Measurements from ENCODE around the gene TMED6. TPM values are rescaled to one million over a fixed set of nuclear protein-coding genes. Genes with fewer than 3 reads are reported as not detected.

The TMED6 gene
- total RNA-seq, 2 donors from 2014 or later: 23.1 to 62.8 TPM

GRCh38 chr16:69395859-69396186, 44.2 kb upstream of the TMED6 start:
- DNase-seq (no peak), ATAC-seq (no peak)
- Histone ChIP-seq H3K27me3 (no peaks in the 10 kb centered on the region), H3K9me3 (no peaks in the 10 kb centered on the region), H3K36me3 (replicated peaks in 1 of 2; ENCODE audit: insufficient read depth in 1 of 2, low read depth in 2 of 2) (no peaks in the 10 kb centered on the region), H3K27ac (peak overlapping the region; percentile 65 to 96 (median 89)), H3K4me1 (peaks cover 33% of the 10 kb centered on the region), H3K4me3 (no peak overlapping the region)
- intact Hi-C loops (cut with DNase I): no loop called here
- TF ChIP-seq POLR2A (IDR thresholded peaks at IDR 0.05): no peak
- TF ChIP-seq, protein P1, sequence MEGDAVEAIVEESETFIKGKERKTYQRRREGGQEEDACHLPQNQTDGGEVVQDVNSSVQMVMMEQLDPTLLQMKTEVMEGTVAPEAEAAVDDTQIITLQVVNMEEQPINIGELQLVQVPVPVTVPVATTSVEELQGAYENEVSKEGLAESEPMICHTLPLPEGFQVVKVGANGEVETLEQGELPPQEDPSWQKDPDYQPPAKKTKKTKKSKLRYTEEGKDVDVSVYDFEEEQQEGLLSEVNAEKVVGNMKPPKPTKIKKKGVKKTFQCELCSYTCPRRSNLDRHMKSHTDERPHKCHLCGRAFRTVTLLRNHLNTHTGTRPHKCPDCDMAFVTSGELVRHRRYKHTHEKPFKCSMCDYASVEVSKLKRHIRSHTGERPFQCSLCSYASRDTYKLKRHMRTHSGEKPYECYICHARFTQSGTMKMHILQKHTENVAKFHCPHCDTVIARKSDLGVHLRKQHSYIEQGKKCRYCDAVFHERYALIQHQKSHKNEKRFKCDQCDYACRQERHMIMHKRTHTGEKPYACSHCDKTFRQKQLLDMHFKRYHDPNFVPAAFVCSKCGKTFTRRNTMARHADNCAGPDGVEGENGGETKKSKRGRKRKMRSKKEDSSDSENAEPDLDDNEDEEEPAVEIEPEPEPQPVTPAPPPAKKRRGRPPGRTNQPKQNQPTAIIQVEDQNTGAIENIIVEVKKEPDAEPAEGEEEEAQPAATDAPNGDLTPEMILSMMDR (IDR thresholded peaks at IDR 0.05): no peak

DNA sequence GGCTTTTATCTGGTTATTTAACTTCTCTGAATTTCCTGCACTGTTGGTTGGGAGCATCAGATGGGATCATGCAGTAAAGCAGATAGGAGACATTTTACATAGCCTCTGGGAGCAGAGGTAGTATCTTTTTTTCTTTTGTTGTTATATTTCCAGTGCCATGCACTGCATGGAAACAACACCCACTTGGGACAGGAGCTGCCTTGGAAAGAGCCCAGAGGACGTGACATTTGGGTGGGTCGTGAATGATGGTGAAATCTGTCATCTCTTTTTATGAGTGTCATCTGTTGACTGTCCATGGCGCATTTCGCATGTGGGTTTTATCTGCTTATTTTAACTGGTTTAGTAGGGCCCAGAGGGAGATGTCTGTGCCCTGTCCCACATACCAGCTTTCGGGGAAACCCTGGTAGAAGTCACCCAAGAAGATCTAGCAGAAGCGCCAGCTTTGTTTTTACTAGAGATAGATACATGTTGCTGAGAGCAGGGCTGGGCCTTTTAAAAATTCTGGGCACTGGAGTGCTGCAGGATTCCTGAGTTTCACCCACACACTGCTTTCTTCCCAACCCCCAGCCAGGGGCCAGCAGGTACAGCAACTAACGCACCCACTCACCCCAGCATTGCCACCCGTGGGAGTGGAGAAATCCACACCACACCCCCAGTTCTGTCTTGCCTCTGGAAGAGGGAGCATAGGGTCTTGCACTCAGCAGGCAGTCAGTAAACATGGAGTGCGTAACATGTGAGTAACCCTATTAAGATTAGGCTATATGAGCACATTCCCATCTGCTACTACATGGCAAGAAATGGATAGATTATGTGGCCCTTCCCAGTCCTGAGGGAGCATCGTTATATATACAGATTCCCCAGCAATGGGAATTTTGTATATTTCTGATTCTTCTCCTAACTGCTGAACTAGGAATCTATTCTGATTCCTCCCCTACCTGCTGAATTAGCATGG, 42.6 kb upstream of the TMED6 start:
- no peaks in the 10 kb centered on the region for H3K9me3 ChIP-seq
- TF ChIP-seq, protein P1 (IDR thresholded peaks at IDR 0.05): no peak
- TF ChIP-seq POLR2A (IDR thresholded peaks at IDR 0.05): no peak
- 78 to 82% methylated on average over 9 to 10 of the region's 10 CpGs for WGBS, 2 donors
- no peaks in the 10 kb centered on the region for H3K36me3 ChIP-seq (replicated peaks in 1 of 2; ENCODE audit: insufficient read depth in 1 of 2, low read depth in 2 of 2)
- H3K27ac ChIP-seq: peak overlapping the region in 1 of 4 donors; percentile 28
- H3K27me3 ChIP-seq: no peaks in the 10 kb centered on the region
- DNase-seq (no peak), ATAC-seq (no peak)
- H3K4me1 ChIP-seq: peaks cover 29% of the 10 kb centered on the region
- intact Hi-C loops (cut with DNase I): no loop called here
- no peak overlapping the region for H3K4me3 ChIP-seq

- 59% methylated on average over 1 of the region's 1 CpG for WGBS, 2 donors
- peaks cover 0 to 7% of the 10 kb centered on the region in 2 donors for H3K36me3 ChIP-seq (replicated peaks in 1 of 2; ENCODE audit: insufficient read depth in 1 of 2, low read depth in 2 of 2)
- H3K4me1 ChIP-seq: peaks cover 22% of the 10 kb centered on the region
- no peak overlapping the region for H3K27ac ChIP-seq
- no peak for TF ChIP-seq POLR2A (IDR thresholded peaks at IDR 0.05)
- TF ChIP-seq, protein P1 (IDR thresholded peaks at IDR 0.05): no peak
- no peak overlapping the region for H3K4me3 ChIP-seq
- ATAC-seq (no peak), DNase-seq (no peak)
- H3K9me3 ChIP-seq: no peaks in the 10 kb centered on the region
- intact Hi-C loops (cut with DNase I): no loop called here
- H3K27me3 ChIP-seq: no peaks in the 10 kb centered on the region
Measured at GRCh38 chr16:69386596-69386995, 35.0 kb upstream of the TMED6 start.

DNA sequence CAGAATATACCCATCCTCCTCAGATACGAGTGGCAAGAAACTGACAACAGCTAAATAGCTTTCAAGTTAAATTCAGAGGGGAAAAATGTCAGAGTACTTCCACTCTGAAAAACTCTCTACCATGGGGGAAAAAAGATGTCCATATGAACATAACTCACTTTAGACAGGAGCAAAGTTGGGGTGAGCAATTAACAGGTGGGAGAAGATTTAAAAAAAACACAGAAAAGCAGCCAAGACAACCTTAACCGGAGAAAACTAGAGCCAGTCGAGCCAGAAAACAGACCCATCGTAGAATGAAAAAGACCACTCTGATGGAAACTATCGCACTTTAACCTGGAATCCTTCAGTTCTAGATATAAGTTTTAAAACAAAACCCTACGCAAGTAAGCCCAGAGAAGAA, 33.4 kb upstream of the TMED6 start:
- Histone ChIP-seq H3K4me3 (peak overlapping the region; percentile 55 to 68), H3K4me1 (peaks cover 22% of the 10 kb centered on the region), H3K27me3 (no peaks in the 10 kb centered on the region), H3K9me3 (no peaks in the 10 kb centered on the region), H3K36me3 (replicated peaks in 1 of 2; ENCODE audit: insufficient read depth in 1 of 2, low read depth in 2 of 2) (peaks cover 0 to 7% of the 10 kb centered on the region in 2 donors), H3K27ac (peak overlapping the region in 3 of 4 donors; percentile 76 to 91 (median 87))
- TF ChIP-seq, protein P1 (IDR thresholded peaks at IDR 0.05): no peak
- TF ChIP-seq POLR2A (IDR thresholded peaks at IDR 0.05): no peak
- intact Hi-C loops (cut with DNase I): no loop called here
- DNase-seq (no peak), ATAC-seq (no peak)
- 3 to 4% methylated on average over 6 of the region's 6 CpGs for WGBS, 2 donors

GRCh38 chr16:69382421-69382820, 30.8 kb upstream of the TMED6 start:
- TF ChIP-seq, protein P1 (IDR thresholded peaks at IDR 0.05): no peak
- TF ChIP-seq POLR2A (IDR thresholded peaks at IDR 0.05): no peak
- Histone ChIP-seq H3K4me1 (peaks cover 22% of the 10 kb centered on the region), H3K9me3 (no peaks in the 10 kb centered on the region), H3K27ac (no peak overlapping the region), H3K27me3 (no peaks in the 10 kb centered on the region), H3K36me3 (replicated peaks in 1 of 2; ENCODE audit: insufficient read depth in 1 of 2, low read depth in 2 of 2) (peaks cover 0 to 7% of the 10 kb centered on the region in 2 donors), H3K4me3 (no peak overlapping the region)
- DNase-seq (no peak), ATAC-seq (no peak)
- intact Hi-C loops (cut with DNase I): no loop called here
- WGBS, 2 donors: 97 to 100% methylated on average over 2 of the region's 2 CpGs
